ENCODE measurements around the gene RAP1GAP.

Gene RAP1GAP

DNA sequence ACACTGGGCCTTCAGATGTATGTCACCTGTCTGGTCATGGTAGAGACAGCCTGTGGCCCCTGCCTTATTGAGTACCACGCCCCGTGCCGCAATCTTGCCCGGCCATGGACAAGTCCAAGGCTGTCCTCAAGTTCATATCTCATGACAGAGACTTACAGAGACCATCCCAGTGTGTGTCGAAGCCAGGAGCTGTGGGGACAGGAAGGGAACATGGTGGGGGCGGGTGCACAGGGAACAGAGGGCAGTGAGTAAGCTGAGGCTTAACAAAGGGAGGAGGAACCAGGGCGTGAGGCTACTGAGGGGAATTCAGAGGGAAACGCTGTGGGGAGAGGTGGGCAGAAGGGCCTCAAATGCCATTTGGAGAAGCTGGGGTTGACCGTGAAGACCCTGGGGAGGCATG lies 84.1 kb downstream of the RAP1GAP start:
- no peak for DNase-seq (ENCODE audit: low read depth)
- no peak overlapping the region for H3K4me3 ChIP-seq (ENCODE audit: low read depth, low read length)
- TF ChIP-seq, protein P1, sequence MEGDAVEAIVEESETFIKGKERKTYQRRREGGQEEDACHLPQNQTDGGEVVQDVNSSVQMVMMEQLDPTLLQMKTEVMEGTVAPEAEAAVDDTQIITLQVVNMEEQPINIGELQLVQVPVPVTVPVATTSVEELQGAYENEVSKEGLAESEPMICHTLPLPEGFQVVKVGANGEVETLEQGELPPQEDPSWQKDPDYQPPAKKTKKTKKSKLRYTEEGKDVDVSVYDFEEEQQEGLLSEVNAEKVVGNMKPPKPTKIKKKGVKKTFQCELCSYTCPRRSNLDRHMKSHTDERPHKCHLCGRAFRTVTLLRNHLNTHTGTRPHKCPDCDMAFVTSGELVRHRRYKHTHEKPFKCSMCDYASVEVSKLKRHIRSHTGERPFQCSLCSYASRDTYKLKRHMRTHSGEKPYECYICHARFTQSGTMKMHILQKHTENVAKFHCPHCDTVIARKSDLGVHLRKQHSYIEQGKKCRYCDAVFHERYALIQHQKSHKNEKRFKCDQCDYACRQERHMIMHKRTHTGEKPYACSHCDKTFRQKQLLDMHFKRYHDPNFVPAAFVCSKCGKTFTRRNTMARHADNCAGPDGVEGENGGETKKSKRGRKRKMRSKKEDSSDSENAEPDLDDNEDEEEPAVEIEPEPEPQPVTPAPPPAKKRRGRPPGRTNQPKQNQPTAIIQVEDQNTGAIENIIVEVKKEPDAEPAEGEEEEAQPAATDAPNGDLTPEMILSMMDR (IDR thresholded peaks at IDR 0.05; ENCODE audit: low read depth, low read length, missing control alignments) = no peak

DNA sequence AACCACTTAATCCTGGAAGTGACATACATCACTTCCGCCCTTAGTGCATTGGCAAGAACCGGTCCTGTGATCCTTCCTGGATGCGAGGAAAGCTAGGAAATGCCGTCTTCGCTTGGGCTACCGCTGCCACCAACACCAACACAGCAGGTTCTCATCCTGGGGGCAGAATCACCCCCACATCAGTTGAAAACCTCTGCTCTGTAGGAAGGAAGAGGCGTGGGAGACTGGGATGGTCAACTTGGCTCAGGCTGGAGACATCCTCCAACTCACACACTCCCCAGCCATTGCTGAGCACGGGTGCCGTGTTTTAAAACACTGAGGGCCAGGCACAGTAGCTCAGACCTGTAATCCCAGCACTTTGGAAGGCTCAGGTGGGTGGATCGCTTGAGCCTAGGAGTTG lies 85.1 kb downstream of the RAP1GAP start:
- no peak overlapping the region for H3K4me3 ChIP-seq (ENCODE audit: low read depth, low read length)
- TF ChIP-seq, protein P1 (IDR thresholded peaks at IDR 0.05; ENCODE audit: low read depth, low read length, missing control alignments) = no peak
- DNase-seq (ENCODE audit: low read depth) = no peak

DNA sequence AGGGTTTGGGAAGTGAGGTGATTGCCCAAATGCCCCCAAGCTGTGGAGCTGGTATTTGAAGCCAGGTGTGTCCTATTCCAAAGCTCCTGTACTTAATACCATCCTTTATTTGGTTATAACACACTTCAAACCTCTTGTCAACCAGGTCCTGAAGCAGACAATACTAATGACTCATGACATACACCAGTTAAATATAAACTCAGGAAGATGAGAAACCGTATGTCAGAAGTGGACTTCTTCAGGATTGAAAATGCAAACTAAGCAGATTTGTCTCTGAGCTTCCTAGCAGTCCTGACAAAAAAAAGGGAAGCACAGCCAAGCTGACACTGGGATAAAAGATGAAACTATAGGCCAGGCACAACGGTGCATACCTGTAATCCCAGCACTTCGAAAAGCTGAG lies 89.4 kb downstream of the RAP1GAP start:
- H3K4me3 ChIP-seq (ENCODE audit: low read depth, low read length) = no peak overlapping the region
- TF ChIP-seq, protein P1 (IDR thresholded peaks at IDR 0.05; ENCODE audit: low read depth, low read length, missing control alignments) = no peak
- no peak for DNase-seq (ENCODE audit: low read depth)

- no peak for DNase-seq (ENCODE audit: low read depth)
- H3K4me3 ChIP-seq (ENCODE audit: low read depth, low read length) = no peak overlapping the region
- TF ChIP-seq, protein P1 (IDR thresholded peaks at IDR 0.05; ENCODE audit: low read depth, low read length, missing control alignments) = no peak
Measured at GRCh38 chr1:21577933-21578332, 91.2 kb downstream of the RAP1GAP start.

DNA sequence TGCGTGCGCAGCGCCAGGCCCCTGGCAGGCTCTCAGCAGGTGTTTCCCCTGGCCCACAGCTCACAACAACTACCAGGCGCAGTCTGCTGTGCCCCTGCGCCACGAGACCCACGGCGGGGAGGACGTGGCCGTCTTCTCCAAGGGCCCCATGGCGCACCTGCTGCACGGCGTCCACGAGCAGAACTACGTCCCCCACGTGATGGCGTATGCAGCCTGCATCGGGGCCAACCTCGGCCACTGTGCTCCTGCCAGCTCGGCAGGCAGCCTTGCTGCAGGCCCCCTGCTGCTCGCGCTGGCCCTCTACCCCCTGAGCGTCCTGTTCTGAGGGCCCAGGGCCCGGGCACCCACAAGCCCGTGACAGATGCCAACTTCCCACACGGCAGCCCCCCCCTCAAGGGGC lies 91.8 kb downstream of the RAP1GAP start:
- H3K4me3 ChIP-seq (ENCODE audit: low read depth, low read length) = no peak overlapping the region
- TF ChIP-seq, protein P1 (IDR thresholded peaks at IDR 0.05; ENCODE audit: low read depth, low read length, missing control alignments) = no peak
- DNase-seq (ENCODE audit: low read depth) = no peak

GRCh38 chr1:21576798-21577187 lies 92.4 kb downstream of the RAP1GAP start:
- H3K4me3 ChIP-seq (ENCODE audit: low read depth, low read length) = no peak overlapping the region
- no peak for DNase-seq (ENCODE audit: low read depth)
- TF ChIP-seq, protein P1 (IDR thresholded peaks at IDR 0.05; ENCODE audit: low read depth, low read length, missing control alignments) = no peak

- TF ChIP-seq, protein P1 (IDR thresholded peaks at IDR 0.05; ENCODE audit: low read depth, low read length, missing control alignments) = no peak
- DNase-seq (ENCODE audit: low read depth) = no peak
- H3K4me3 ChIP-seq (ENCODE audit: low read depth, low read length) = no peak overlapping the region
Measured at GRCh38 chr1:21576031-21576797, 92.9 kb downstream of the RAP1GAP start.
